ENCODE results near the gene RARRES2. TPM values are rescaled to one million over a fixed set of nuclear protein-coding genes. Genes with fewer than 3 reads are reported as not detected.
"Not testable (repeated sequence)": the region's sequence is repeated elsewhere in the genome, so short reads cannot be mapped to it uniquely, and the experiment has no call there.

RARRES2 gene
- total and polyA plus RNA-seq, 8 donors: 133 to 233 (median 172) TPM

DNA sequence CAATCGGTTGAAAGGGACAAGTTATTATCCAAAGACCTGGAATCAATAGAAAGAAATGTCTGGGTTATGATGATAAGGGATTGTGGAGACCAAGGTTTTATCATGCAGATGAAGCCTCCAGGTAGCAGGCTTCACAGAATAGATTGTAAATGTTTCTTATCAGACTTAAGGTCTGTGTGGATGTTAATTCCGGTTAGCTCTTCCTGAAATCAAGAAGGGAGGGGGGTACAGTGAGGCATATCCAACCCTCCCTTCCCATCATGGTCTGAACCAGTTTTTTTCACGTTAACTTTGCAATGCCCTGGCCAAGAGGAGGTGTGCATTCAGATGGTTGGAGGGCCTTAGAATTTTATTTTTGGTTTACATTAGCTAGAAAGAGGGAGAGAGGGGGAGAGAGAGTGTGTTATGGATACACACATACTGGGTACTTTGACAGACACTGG, 28.0 kb downstream of the RARRES2 start:
- no peaks in the 10 kb centered on the region for H3K4me1 ChIP-seq
- no peak for TF ChIP-seq CTCF (IDR thresholded peaks at IDR 0.05)
- H3K27me3 ChIP-seq: no peaks in the 10 kb centered on the region
- DNase-seq: no peak
- no peak for ATAC-seq
- no peak overlapping the region for H3K27ac ChIP-seq
- no peaks in the 10 kb centered on the region for H3K36me3 ChIP-seq
- intact Hi-C loops (cut with DNase I): no loop called here
- no peak overlapping the region for H3K4me3 ChIP-seq
- H3K9me3 ChIP-seq: no peaks in the 10 kb centered on the region

DNA sequence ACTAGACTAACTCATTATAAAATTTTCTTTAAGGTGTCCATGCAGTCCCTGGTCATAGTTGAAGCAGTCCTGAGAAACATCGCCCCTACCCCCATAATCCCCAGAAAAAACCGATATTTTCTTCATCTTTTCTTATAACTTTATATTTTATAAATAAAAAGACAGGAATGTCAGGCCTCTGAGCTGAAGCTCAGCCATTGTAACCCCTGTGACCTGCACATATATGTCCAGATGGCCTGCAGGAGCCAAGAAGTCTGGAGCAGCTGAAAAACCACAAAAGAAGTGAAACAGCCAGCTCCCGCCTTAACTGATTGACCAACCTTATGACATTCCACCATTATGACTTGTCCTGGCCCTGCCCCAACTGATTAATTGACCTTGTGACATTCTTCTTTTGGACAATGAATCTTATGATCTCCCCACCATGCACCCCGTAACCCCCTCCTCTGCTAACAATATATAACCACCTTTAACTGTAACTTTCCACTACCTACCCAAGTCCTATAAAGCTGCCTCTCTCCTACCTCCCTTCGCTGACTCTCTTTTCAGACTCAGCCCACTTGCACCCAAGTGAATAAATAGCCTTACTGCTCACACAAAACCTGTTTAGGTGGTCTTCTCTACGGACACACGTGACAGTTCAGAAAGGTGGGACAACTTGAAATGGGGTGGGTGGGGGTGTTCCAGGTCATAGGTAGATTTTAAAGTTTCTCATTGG, 28.6 kb downstream of the RARRES2 start:
- intact Hi-C loops (cut with DNase I); ATAC-seq: not testable (repeated sequence)

GRCh38 chr7:150311711-150312110, 29.7 kb downstream of the RARRES2 start:
- H3K27me3 ChIP-seq: no peaks in the 10 kb centered on the region
- intact Hi-C loops (cut with DNase I): no loop called here
- no peak overlapping the region for H3K27ac ChIP-seq
- TF ChIP-seq CTCF (IDR thresholded peaks at IDR 0.05): no peak
- DNase-seq: no peak
- H3K9me3 ChIP-seq: no peaks in the 10 kb centered on the region
- H3K4me3 ChIP-seq: no peak overlapping the region
- no peak for ATAC-seq
- no peaks in the 10 kb centered on the region for H3K4me1 ChIP-seq
- no peaks in the 10 kb centered on the region for H3K36me3 ChIP-seq

More for the DNA sequence above, 28.6 kb downstream of the RARRES2 start:
- DNase-seq, H3K4me1 ChIP-seq, H3K27me3 ChIP-seq, H3K9me3 ChIP-seq, H3K27ac ChIP-seq, H3K36me3 ChIP-seq, H3K4me3 ChIP-seq: not testable (repeated sequence)

DNA sequence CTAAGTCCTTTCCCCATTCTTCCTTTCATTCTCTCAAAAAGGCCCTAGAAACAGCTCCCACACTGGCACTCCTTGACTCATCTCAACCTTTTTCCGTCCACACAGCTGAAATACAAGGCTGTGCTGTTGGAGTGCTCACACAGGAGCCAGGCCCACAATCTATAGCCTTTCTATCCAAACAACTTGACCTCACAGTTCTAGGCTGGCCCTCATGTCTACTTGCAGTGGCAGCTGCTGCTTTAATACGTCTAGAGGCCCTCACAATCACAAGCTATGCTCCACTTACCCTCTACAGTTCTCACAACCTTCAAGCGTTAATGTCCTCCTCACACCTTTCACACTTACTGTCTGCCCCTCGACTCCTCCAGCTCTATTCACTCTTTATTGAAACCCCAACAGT, 30.3 kb downstream of the RARRES2 start:
- no peak for DNase-seq
- H3K27ac ChIP-seq: no peak overlapping the region
- no peaks in the 10 kb centered on the region for H3K9me3 ChIP-seq
- H3K36me3 ChIP-seq: no peaks in the 10 kb centered on the region
- ATAC-seq: no peak
- intact Hi-C loops (cut with DNase I): no loop called here
- H3K4me1 ChIP-seq: no peaks in the 10 kb centered on the region
- H3K4me3 ChIP-seq: no peak overlapping the region
- H3K27me3 ChIP-seq: no peaks in the 10 kb centered on the region
- TF ChIP-seq CTCF (IDR thresholded peaks at IDR 0.05): no peak

DNA sequence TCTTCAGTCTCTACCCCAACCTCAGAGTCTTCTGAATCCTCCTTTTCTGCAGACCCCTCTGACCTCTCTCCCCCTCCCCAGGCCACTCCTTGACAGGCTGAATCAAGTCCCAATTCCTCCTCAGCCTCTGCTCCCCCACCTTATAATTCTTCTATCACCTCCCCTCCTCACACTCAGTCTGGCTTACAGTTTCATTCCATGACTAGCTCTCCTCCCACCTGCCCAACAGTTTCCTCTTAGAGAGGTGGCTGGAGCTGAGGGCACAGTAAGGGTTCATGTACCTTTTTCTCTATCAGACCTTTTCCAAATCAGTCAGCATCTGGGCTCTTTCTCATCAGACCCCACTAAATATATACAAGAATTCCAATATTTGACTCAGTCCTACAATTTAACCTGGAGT, 32.9 kb downstream of the RARRES2 start:
- Histone ChIP-seq H3K27ac (peak overlapping the region in 1 of 2 donors; percentile 39), H3K9me3 (no peaks in the 10 kb centered on the region), H3K36me3 (no peaks in the 10 kb centered on the region), H3K4me1 (peaks cover 3 to 7% of the 10 kb centered on the region in 2 donors), H3K27me3 (no peaks in the 10 kb centered on the region), H3K4me3 (peak overlapping the region in 1 of 2 donors; percentile 14)
- ATAC-seq: no peak
- no peak for DNase-seq
- no peak for TF ChIP-seq CTCF (IDR thresholded peaks at IDR 0.05)
- intact Hi-C loops (cut with DNase I): no loop called here

GRCh38 chr7:150307904-150308303, 33.5 kb downstream of the RARRES2 start:
- ATAC-seq (peak; percentile 41), DNase-seq (no peak)
- Histone ChIP-seq H3K9me3 (no peaks in the 10 kb centered on the region), H3K4me3 (no peak overlapping the region), H3K27ac (peak overlapping the region; percentile 23 to 39), H3K36me3 (no peaks in the 10 kb centered on the region), H3K4me1 (peaks cover 3 to 7% of the 10 kb centered on the region in 2 donors), H3K27me3 (no peaks in the 10 kb centered on the region)
- TF ChIP-seq CTCF (IDR thresholded peaks at IDR 0.05): no peak
- intact Hi-C loops (cut with DNase I): no loop called here
